Stimulated activated CD8-positive, alpha-beta memory T cell treated with anti-CD3 and anti-CD28 coated beads, Interleukin-2, amount 100 ng/mL, for 48 hours (primary cell): Measurements from ENCODE around the gene MAP1LC3B2.

Experiments used
- DNase-seq, 2 donors: peaks; one replicate each; pipeline ENCODE4 v3.0.0-alpha.2; 2020; ENCODE audit warnings: low read depth in 2 of 2

Gene MAP1LC3B2

DNA sequence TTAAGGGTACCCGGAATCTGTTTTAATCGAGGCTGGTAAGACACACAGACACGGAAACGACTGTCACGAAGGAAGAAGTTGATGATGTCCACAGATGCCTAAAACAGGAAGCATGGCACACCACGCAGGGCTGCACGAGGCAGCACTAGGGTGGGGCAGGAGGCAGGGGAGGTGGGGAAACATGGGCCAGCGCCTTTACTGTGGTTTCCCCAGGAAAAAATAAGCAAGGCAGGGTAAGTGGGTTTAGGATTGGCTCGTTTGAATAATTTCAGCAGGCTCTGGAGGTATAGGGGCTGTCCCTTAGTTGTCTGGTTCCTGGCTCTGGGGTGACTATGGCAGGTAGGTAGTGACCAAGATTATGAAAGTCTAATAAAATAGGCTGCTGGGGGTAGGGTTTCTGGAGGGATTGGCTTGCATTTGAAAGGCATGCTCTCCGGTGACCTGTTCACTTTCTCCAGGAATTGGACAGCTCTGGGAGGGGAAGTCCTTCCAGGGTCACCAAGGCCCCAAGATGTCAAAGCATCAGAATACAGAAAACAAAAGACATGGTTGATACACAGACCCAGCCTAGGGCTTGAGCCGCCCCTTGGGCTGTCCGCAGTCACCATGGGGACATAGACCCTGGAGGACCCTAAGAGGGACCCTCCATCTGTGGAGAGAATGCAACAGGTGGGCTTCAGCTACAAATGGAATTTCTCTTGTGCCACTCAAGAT lies 35.3 kb downstream of the MAP1LC3B2 start:
- peak in 1 of 2 donors; percentile 9 for DNase-seq

DNA sequence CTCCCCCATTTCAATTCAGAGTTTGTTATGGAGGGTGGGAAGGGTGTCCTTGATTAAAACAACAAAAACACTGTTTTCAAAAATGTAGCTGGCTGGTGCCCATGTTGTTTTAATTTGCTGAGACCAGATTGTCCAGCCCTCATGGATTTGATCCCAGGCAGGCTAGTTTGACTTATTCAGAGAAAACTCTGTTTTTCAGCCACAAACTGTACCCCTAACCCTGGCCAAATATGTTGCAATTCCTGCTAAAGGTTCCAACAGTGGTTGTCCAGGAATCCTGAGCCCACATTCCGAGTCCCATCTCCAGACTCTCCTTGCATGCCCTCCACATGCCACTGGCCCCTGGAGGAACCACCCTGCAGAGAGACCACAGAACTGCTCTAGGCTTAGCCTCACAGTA lies 36.0 kb downstream of the MAP1LC3B2 start:
- DNase-seq, result no peak

DNA sequence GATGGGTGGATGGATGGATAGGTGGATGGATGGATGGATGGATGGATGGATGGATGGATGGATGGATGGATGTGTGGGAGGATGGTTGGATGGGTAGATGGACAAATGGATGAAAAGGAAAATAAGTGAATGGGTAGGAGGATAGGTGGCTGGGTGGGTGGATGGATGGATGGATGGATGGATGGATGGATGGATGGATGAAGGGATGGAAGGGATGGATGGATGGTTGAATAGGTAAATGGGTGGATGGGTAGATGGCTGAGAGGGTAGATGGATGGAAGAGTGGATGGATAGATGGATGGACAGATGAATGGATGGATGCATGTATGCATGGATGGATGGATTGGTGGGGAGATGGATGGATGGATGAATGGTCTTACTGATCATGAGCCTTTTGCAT lies 36.5 kb downstream of the MAP1LC3B2 start:
- DNase-seq, result no peak

DNA sequence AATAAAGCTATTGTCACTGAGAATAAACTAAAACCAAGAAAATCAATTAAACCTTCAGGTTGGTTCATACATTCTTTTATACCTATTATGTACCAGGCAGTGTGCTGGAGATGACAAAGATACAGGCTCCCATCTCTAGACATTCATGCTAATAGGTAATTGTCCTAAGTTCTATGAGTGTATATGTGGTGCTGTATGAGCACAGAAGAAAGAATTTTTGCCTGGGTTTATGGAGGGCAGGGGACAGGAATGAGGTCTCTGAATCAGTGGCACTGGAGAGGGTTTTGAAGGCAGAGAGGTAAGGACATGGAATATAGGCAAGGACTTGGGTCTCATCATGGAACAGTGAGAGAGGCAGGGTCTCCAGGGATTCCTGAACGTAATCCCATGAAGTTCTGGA lies 38.7 kb downstream of the MAP1LC3B2 start:
- DNase-seq, result no peak

DNA sequence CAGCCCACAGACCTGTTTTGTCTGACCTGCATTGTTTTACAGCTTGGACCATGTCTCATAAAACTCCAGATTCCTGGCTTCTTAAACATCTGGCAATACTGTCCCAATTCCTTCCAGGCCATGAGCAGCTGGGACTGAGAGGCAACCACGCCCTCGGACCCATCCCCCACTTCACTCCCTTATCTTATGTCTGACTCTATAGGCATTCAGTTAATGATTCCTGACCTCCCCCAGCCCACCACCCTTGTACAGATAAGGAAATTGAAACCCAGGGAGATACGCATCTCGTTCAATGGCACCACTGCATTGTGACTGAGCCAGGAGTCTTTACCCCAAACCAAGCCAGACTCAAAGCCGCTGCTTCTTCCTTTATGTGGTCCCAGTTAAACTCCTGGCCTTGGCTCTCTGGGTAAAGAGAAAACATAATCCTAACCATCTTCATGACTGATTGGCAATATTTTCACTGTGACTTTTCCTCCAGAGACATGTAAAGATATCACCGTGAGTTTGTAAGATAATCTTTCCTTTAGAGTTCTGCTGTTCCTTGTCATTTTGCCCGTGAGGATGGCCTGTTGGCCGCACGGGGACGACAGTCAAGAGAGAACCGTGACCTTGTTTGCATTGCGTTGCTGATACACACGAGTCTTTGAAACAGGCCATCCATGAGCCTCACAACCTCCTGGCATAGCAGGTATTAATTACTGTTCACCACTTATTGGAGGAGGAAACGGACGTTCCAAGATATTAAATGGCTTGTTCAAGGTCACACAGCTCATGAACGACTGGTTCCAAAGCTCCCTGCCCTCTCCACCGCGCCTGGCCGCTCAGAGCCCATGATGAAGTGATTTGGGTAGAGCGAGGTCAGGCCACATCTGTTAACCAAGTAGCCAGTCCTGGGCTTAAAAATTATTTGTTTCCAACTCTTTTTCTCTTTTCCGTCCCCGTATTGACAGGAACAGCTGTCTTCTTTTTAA lies 39.4 kb downstream of the MAP1LC3B2 start:
- no peak for DNase-seq

DNA sequence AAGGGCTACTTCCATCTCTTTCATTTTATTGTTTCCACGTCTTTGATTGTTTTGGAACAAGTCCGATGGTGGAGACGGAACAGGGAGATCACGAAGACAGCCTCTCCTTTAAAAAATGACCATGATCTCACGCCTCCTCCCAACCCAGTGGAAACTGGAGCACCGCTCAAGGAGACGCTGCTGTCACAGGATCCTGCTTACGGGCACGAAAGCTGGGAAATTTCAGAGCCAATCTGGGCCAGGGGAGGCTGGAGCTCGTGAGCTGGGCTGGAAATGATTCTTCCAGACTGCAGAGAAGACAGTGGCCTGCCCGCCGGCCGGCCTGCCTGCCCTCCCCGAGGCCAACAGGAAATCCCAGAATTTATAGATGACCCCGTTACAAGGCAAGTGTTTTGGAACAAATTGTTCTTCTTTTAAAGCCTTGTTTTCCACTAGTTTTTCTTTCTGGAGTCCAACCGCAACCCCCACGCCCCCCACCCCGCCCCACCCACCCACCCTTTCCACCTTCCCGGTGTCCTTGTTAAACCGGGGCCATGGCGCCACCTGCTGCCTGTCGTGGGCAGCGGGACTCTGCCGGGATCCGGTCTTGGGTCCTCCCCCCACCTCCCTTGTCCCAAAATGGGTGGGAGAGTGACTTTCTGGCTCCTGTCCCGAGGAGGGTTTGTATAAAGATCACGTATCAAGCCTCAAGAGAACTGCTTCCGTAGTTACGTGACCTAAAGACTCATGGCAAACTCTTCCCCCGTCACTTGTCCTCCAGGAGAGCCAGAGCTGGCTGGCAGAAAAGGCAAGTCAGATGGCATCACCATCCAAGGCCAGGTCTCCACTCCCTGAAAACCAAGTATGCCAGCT lies 40.3 kb downstream of the MAP1LC3B2 start:
- DNase-seq, result peak; percentile 51 to 58

DNA sequence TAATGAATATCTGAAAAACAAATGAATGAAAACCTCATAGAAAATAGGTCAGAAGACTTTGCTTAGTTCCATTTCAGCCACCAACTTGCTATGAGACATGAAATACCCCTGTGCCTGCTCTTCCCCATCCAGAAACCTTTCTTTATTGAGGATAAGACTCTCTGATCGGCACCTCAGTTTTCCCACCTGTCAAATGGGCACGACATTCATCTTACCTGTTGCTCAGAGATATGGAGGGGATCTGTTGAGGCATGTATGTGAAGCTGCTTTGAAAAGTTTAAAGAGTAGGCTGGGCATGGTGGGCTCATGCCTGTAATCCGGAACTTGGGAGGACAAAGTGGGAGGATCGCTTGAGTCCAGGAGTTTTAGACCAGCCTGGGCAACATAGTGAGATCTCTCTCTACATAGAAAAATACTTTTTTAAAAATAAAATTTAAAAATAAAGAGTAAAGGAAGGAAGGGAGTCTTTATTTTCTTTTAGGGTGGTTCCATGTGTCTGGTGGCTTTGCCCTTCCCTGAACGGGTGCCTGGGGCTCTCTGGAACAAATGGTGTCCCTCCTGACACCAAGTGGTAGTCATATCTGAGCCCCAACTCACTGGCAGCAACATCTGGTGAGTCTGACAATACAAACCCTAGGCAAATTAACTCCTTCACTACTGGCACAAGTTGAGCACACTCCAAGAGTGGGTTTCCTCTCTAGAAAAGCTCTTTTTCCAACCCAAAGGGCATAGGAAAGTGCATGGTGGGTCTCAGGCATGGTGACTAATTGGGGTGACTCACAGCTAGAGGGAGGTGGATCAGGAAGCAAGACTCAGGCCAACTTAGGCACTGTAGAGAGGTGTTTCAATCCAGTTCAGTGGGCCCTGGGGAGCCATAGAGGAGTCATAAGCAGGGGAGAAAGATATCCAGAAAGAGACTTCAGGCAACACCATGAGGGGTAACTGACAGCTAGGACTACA lies 42.1 kb downstream of the MAP1LC3B2 start:
- DNase-seq, result no peak

DNA sequence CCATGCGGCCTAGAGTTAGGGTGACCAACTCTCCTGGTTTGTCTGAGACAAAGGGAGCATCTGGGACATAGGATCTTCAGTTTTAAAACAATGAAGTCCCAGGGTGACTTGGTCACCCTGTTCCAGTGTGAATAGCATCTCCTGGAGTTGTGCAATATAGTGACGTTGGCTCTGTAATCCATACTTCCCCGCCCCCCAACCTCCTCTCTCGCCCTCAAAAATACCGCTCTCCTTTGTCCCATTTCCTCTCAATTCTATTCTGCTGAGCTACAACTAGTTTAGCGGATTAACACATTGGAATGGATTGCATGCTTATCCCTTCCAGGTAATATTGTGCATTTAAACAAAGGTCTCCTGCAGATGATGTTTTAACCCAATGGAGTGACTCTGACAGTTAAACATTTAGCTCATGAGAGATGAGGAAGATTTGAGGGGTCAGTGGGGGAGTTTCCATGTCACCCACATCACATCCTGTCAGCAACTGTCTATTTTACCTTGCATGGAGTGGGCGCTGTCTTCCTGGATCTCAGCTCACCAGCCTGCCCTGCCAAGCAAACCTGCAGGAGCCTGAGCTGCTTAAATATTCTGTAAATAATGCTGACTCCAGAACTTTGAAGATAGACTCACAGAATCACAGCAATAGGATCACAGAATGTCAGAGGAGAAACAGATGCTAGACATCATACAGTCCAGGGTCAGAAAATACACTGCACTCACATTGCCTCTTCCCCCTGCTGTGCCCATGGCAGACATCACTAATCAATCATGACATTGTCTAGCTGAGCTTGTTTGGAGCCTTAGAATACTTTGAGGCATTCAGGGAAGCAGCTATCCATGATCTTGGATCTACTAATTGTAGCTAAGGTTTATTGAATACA lies 43.0 kb downstream of the MAP1LC3B2 start:
- no peak for DNase-seq

DNA sequence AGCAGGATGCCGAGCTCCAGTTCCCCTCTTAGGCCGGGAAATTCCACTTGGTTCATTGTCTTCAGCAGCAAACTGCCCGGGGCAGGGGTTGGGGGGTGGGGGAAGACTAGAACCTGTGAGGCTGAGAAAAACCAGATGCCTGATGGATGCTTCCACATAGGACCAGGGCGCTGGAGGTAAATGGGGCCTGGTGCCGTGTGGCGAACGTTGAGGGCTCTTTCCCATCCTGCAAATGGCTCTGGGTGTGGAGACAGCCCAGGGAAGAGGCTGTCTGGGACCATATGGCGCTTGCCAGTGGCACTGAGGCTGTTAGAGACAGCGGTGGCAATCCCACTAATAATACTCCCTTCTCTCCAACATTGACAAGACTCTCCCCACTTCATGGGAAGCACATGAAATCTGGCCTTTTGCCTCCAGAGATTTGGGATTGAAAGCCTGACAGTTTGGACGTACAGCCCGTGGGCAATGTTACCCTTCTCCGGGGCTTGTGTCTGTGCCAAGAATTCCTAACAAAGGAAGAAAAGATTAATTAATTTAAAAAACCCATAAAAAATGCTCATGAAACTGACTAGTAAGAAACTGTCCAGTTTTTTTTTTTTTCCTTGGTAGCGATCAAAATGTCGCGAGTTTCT lies 44.5 kb downstream of the MAP1LC3B2 start:
- no peak for DNase-seq

DNA sequence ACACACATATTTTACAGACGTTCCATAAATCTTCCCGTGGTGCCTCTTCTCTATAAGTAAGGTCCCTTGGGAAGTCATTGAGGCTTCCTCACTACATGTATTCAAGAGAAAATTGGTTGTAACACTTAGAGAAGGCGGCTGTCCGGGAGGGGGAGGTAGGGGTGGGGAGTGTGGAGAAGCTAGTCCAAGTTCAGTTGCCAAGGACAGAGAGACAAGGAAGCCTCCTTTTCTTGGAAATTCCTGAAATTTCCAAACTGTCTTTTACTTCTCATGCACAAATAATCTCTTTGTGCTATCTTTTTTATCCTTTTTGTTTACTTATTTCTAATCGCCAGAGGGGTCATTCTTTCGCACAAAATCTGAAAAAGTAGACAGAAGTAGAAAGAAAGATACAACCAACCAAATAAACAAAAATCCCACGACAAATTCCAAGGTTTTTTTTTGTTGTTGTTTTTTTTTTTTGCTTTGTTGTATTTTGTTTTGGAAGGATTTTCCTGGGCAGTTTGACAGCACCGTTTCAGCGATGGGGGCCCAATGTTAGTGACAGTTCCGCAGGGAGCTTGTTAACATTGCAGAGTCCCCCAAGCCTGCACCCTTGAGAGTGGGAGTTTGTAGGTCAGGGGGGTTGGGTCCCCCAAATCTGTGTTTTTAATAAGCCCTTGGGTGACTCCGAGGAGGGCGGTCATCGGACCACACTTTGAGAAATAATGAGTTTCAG lies 45.2 kb downstream of the MAP1LC3B2 start:
- no peak for DNase-seq

DNA sequence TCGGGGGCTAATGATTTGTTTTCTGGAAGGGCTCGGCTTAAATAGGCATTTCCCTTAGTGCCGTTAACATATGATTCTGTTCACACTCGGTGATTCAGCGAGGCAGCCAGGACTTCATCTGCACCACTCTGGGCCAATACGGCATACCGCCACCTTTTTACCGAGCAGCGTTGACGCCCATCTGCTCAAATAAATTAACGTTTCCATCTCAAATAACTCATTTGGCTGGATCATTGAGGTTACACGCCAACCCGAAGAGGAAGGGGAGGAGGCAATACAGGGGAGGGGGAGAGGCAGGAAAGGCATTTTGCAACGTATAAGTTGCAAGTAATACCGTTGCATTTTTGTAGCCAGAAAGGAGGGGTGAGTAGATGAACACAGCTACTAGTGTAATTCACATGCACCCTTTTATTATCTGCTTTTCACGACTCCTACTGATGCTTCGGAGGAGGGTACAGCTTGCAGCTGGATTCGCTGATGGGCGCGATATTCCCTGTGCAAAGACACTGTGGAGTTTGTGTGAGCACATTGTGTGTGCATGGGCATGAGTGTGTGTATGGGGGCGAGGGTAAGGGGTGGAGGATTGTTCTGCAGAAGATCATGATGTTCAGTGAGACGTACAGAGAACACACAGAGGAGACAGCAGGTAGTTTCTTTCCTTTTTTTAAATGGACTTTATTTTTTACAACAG lies 45.9 kb downstream of the MAP1LC3B2 start:
- no peak for DNase-seq

DNA sequence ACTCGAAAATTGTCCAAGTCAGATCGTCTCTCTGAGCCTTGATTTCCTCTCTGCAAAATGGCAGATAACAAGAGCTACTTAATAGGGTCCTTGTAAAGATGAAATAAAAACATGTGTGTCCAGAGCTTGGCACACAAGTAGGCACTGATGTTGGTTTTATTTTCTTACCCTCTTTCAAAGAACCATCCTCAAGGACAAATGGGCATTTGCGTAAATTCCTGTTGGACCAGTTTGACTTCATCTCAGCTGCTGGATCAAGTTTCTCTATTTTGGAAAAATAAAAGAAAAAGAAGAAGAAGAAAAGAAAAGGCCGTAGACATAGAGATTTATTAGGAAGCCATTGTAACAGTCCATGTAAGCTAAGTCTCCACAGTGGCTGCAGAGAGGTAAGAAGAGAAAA lies 47.2 kb downstream of the MAP1LC3B2 start:
- no peak for DNase-seq

DNA sequence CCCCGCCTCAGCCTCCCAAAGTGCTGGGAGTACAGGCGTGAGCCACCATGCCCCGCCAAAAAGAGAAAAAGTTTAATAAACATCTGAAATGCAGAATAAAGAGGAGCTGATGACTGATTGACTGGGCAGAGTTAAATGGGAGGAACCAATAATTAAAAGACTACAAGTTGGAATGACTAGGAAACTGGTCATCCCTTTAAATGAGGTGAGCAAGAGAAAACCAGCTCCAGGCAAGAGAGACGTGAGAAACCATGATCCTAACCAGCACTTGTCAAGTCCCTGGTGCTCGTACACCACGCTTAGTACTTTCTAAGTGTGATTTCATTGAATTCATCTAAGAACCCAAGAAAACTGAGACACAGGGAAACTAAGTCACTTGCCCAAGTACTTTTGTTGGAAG lies 47.9 kb downstream of the MAP1LC3B2 start:
- DNase-seq, result no peak

DNA sequence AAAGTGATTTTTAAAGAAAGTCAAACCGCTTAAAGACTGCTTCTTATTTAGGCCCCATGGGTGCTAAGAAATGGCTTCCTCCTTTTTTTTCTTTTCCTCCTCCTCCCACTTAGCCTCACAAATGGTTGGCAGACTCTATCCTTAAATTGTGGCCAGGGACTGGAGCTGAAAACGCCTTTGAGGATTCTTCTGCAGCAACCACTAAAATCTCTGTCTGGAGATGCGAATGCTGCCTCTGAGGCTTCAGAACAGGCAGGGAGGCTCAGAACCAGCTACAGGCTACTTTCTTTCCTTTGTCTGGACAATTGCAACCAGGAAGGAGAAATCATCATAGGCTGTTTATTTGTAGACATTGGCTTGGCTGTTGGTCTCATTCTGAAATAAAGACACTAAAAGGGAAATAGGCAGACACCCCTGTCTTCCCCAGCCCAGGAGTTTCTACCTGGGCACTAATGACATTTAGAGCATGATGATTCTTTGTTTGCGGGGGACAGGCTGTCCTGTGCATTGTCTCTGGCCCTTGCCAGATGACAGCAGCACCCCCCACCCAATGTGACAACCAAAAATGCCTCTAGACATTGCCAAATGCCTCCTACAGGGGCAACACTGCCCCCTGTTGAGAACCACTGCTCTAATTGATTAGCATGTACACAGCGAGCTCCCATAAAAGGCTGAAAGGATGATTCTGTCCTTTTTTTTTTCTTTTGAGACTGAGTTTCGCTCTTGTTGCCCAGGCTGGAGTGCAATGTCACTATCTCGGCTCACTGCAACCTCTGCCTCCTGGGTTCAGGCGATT lies 50.3 kb downstream of the MAP1LC3B2 start:
- DNase-seq, result no peak

DNA sequence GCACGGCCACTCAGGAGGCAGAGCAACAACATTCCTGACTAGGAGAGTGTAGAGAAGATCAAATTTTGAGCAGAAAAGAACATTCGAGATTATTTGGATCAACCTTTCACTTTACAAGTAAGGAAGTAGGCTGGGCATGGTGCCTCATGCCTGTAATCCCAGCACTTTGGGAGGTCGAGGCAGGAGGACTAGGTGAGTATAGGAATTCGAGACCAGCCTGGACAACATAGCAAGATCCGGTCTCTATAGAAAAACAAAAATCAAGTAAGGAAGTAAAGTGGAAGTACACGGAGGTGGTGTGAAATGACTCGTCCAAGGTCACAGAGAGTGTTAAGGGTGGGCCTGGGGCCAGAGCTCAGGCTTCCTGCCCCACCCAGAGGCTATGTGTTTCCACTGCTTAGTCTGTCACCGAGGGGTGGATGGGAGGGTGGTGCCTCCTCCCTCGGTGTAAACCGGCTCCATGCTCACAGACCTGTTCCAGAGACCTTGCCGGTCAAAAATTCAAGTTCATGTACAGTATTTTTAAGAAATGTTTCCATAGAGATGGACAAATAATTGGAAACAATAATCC lies 51.9 kb downstream of the MAP1LC3B2 start:
- DNase-seq, result no peak

DNA sequence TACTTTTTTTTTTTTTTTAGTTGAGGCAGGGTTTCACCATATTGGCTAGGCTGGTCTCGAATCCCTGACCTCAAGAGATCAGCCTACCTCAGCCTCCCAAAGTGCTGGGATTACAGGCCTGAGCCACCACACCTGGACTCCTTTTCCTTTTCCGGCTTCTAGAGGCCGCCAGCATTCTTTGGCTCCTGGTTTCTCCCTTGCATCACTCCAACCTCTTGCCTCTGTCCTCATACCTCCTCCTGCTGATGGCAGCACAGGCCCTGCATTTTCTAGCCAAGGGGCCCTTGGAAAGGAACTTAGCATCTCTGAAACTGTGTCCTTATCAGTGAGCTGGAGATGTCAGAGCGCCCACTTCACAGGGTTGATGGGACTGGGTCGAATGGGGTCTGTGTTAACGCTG lies 53.3 kb downstream of the MAP1LC3B2 start:
- no peak for DNase-seq

DNA sequence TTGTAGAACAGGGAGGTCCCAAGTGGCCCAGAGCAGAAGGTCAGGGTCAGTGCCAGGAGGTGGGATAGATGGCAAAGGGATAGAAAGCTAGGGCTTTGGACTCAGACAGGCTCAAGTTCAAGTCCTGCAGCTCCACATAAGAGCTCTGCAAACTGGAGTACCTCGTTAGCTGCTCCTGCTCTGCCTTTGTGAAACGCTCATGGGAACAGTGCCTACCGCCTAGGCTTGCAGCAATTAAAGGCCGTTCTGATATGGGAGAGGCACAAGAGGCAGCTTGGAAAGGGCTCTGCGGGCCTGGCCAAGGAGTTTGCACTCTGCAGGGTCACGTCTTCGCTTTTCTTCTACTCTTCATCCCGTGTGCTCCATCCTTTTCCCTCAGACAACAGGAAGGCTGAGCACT lies 54.1 kb downstream of the MAP1LC3B2 start:
- DNase-seq, result no peak
